ENCODE results near the gene SLC2A1. TPM values are rescaled to one million over a fixed set of nuclear protein-coding genes. Genes with fewer than 3 reads are reported as not detected.

The SLC2A1 gene
- total RNA-seq, 1 donor from 2014 or later, result 303 TPM

GRCh38 chr1:42936309-42937078 lies 22.2 kb downstream of the SLC2A1 start:
- TF ChIP-seq EZH2phosphoT487 (IDR thresholded peaks at IDR 0.05), result no peak
- no peak for TF ChIP-seq CTCF (IDR thresholded peaks at IDR 0.05)
- no peak for TF ChIP-seq EZH2 (IDR thresholded peaks at IDR 0.05)
- no peak overlapping the region for H3K4me2 ChIP-seq
- Mint-ChIP-seq H3K36me3 (peaks cover 64% of the 10 kb centered on the region), H3K4me1 (peaks cover 77% of the 10 kb centered on the region), H3K27me3 (ENCODE audit: insufficient read depth, low read depth) (peaks cover 4% of the 10 kb centered on the region), H3K27ac (peak overlapping the region; percentile 14), H3K9me3 (no peaks in the 10 kb centered on the region), H3K4me3 (peak overlapping the region; percentile 3)
- no peak overlapping the region for H3K4me3 ChIP-seq
- no peaks in the 10 kb centered on the region for H3K9me3 ChIP-seq (ENCODE audit: low read depth)
- H3K4me1 ChIP-seq, result peaks cover 12% of the 10 kb centered on the region
- H3K79me2 ChIP-seq (ENCODE audit: low read depth), result peaks cover 100% of the 10 kb centered on the region
- no peak for DNase-seq (ENCODE audit: low spot score)
- peaks cover 100% of the 10 kb centered on the region for H4K20me1 ChIP-seq (ENCODE audit: low read depth)
- H3K9ac ChIP-seq, result no peak overlapping the region
- H3F3A ChIP-seq (ENCODE audit: low read depth), result peaks cover 44% of the 10 kb centered on the region
- no peak overlapping the region for H3K27ac ChIP-seq
- no peak overlapping the region for H2AFZ ChIP-seq (replicated peaks)
- H3K27me3 ChIP-seq, result no peaks in the 10 kb centered on the region
- peaks cover 9% of the 10 kb centered on the region for H3K36me3 ChIP-seq

GRCh38 chr1:42935971-42936308 lies 22.7 kb downstream of the SLC2A1 start:
- H3K9ac ChIP-seq, result no peak overlapping the region
- no peaks in the 10 kb centered on the region for H3K9me3 Mint-ChIP-seq
- peaks cover 100% of the 10 kb centered on the region for H4K20me1 ChIP-seq (ENCODE audit: low read depth)
- H3K4me3 ChIP-seq, result no peak overlapping the region
- H3K36me3 Mint-ChIP-seq, result peaks cover 63% of the 10 kb centered on the region
- H3K27ac ChIP-seq, result no peak overlapping the region
- peaks cover 77% of the 10 kb centered on the region for H3K4me1 Mint-ChIP-seq
- DNase-seq (ENCODE audit: low spot score), result no peak
- H3K36me3 ChIP-seq, result peaks cover 6% of the 10 kb centered on the region
- TF ChIP-seq EZH2 (IDR thresholded peaks at IDR 0.05), result no peak
- no peak for TF ChIP-seq EZH2phosphoT487 (IDR thresholded peaks at IDR 0.05)
- H3K4me3 Mint-ChIP-seq, result no peak overlapping the region
- H3K4me2 ChIP-seq, result no peak overlapping the region
- no peaks in the 10 kb centered on the region for H3K9me3 ChIP-seq (ENCODE audit: low read depth)
- H3K27me3 Mint-ChIP-seq (ENCODE audit: insufficient read depth, low read depth), result peaks cover 9% of the 10 kb centered on the region
- H3K27me3 ChIP-seq, result no peaks in the 10 kb centered on the region
- peaks cover 100% of the 10 kb centered on the region for H3K79me2 ChIP-seq (ENCODE audit: low read depth)
- no peak overlapping the region for H3K27ac Mint-ChIP-seq
- peaks cover 12% of the 10 kb centered on the region for H3K4me1 ChIP-seq
- H3F3A ChIP-seq (ENCODE audit: low read depth), result peaks cover 49% of the 10 kb centered on the region
- no peak overlapping the region for H2AFZ ChIP-seq (replicated peaks)

GRCh38 chr1:42935313-42935895 lies 23.3 kb downstream of the SLC2A1 start:
- TF ChIP-seq EZH2 (IDR thresholded peaks at IDR 0.05) (no peak), CTCF (IDR thresholded peaks at IDR 0.05) (no peak), EZH2phosphoT487 (IDR thresholded peaks at IDR 0.05) (no peak)
- peaks cover 78% of the 10 kb centered on the region for H3K4me1 Mint-ChIP-seq
- Histone ChIP-seq H4K20me1 (ENCODE audit: low read depth) (peaks cover 100% of the 10 kb centered on the region), H2AFZ (replicated peaks) (no peak overlapping the region), H3F3A (ENCODE audit: low read depth) (peaks cover 54% of the 10 kb centered on the region), H3K27ac (no peak overlapping the region), H3K4me2 (no peak overlapping the region), H3K36me3 (peaks cover 7% of the 10 kb centered on the region), H3K9me3 (ENCODE audit: low read depth) (no peaks in the 10 kb centered on the region), H3K27me3 (no peaks in the 10 kb centered on the region), H3K4me1 (peaks cover 12% of the 10 kb centered on the region), H3K79me2 (ENCODE audit: low read depth) (peaks cover 100% of the 10 kb centered on the region), H3K4me3 (no peak overlapping the region), H3K9ac (no peak overlapping the region)
- DNase-seq (ENCODE audit: low spot score), result no peak
- H3K27me3 Mint-ChIP-seq (ENCODE audit: insufficient read depth, low read depth), result peaks cover 9% of the 10 kb centered on the region
- H3K4me3 Mint-ChIP-seq, result no peak overlapping the region
- H3K9me3 Mint-ChIP-seq, result no peaks in the 10 kb centered on the region
- no peak overlapping the region for H3K27ac Mint-ChIP-seq
- peaks cover 60% of the 10 kb centered on the region for H3K36me3 Mint-ChIP-seq

All from neural progenitor cell (in vitro differentiated cells).